Kidney glomerular epithelial cell (primary cell): ENCODE results near the gene TMEM217.

Source experiments
- DNase-seq: peaks from one replicate; lab custom pipeline; 2025; lab: John Stamatoyannopoulos, UW

Gene TMEM217

DNA sequence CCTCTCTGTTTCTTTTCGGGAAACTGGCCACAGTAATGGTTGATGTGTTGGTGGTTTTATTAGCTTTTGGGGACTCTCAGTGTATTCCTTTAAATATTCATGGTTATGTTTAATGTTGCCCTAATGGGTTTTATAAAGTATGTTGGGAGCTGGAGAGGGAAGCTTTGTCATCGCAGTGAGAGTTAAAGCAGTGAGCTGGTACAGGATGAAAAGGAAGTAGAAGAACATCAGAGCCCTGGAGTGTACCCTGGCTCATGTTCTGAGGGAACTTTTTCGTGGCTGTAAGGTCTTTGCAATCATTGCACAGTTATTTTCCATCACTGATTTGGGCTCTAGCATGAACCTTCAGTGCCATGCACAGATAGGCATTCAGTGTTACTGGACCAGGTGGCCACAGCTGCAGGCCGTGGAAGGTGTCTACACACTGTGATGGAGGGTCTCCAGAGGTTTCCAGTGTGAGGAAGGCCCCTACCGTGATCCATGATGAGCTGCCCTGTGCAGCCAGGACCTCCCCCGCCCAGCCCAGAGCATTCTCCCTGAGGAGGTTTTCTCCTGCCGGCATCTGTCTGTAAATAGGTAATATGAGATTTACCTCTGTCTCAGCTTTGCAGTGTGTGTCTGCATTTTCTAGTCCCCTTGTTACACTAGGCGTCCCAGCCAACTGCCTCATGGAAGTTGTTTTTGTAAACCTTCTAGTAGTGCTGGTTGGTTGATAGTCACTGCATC, 22.4 kb upstream of the TMEM217 start:
- no peak for DNase-seq

GRCh38 chr6:37279366-37280134, 21.6 kb upstream of the TMEM217 start:
- DNase-seq, result no peak

DNA sequence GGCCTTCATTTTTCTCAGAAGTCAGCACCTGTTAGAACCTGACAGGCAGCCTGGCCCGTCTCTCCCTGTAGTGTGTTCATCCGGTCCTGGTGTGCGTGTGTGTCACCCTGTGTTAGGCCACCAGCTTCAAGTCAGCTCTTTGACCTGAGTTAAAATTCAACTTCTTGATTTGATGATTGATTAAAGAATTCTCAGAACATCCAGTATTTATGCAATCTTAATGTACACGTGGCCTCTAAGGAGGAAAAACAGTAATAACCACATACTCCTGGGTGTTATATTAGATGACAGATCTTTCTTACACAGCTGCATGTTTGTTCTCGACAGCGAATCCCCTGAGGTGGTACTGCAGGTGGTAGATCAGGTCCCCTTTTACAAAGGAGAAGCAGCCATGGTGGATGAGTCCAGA, 19.1 kb upstream of the TMEM217 start:
- no peak for DNase-seq

DNA sequence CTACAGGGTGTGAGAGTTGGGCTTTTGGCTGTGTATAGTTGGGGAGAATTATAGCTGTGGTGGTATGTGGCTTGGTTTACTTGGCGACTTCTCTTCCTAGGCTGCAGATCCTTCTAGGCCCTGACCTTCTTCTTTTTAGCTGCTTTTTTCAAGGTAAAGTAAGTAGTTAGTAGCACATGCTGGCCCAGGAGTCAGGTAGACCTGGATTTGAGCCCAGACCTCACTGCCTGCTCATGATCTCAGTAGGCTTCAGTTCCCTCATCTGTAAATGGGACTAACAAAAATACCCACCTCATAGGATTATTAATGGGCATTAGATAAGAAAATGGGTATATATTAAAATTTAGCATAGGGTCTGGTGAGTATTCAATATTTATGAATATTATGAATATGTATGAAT, 17.4 kb upstream of the TMEM217 start:
- DNase-seq, result no peak

DNA sequence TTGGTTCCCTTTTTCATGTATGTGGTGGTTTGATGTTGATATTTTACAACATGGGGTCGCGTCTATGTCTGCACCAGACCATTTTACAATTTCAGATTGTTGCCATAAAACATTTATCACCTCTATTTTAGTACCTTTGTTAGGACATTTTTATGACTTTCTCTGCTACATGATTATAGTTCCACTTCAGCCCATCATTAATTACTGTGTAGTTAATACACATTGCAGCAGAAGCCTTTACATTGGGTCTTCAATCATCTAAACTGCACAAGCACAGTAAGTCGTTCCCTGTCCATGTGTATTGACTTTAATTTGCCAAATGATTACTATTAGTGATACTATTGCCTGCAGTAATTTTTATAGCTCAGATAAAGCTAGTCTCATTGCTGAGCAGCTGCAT, 15.7 kb upstream of the TMEM217 start:
- DNase-seq, result no peak

DNA sequence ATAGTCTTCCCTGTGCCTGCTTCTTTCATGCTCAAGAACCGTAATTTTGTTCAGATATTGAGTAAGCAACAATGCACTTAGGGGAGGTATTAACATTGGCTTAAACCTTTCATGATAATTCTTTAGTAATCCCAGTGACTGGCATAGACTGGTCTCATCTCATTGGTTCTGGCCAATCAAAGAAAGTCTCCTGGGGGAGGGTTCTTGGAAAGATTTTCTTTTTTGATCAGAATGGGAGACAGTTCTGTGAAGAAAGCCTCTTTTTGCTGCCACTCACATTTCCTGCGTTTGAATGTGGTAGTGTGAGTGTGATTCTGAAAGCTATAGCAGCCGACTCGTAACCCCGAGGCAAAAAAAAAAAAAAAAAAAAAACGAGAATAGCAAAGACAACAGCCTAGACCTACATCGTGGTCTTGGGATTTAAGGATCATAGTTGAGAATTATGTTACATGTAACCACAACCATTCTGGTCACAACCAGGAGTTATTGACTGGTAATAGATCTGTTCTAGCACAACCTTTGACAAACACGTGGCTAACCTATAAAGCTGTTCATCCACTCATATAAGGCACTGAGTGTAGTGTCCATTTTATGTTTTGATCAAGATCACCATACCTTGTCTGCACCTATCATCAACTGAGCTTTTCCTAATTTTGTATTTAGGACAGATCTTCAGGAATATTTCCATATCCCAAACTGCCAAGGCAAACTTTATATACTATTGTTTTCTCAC, 15.1 kb upstream of the TMEM217 start:
- no peak for DNase-seq

GRCh38 chr6:37269105-37269504, 11.2 kb upstream of the TMEM217 start:
- DNase-seq, result no peak

- no peak for DNase-seq
Measured at GRCh38 chr6:37265860-37266259, 7.9 kb upstream of the TMEM217 start.

- DNase-seq, result no peak
Measured at GRCh38 chr6:37265001-37265400, 7.1 kb upstream of the TMEM217 start.

GRCh38 chr6:37262446-37263026, 4.6 kb upstream of the TMEM217 start:
- DNase-seq, result no peak

GRCh38 chr6:37261198-37261597, 3.3 kb upstream of the TMEM217 start:
- DNase-seq, result no peak

DNA sequence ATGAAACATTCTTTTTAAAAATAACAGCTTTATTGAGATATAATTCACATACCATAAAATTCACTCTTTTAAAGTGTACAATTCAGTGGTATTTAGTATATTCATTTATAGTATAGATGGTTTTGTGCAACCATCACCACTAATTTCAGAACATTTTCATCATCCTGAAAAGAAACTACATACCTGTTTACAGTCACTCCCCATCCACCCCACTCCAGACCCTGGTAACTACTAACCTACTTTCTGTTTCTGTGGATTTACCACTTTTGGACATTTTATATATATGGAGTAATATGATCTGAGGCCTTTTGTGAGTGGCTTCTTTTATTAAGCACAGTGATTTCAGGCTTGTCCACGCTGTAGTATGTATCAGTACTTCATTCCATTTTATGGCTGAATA, 2.5 kb upstream of the TMEM217 start:
- DNase-seq, result no peak

DNA sequence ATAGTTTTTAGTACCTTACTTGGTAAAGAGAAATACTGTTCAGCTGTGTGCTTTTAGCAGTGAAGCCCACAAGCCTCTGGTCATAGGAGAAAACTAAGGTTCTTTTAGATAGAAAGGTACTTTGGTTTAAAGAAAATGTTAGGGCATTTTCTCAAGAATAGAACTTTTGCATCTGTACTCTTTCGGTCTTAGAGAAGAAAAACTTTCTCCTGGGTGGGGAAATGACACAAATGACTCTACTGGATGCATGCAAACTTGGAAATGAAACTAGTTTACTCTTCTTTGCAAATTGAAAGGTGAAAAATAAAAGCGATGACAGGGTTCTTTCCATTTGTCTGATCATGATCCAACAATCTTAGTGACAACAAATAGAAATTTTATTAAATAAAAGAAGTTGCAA, 2.1 kb upstream of the TMEM217 start:
- no peak for DNase-seq

DNA sequence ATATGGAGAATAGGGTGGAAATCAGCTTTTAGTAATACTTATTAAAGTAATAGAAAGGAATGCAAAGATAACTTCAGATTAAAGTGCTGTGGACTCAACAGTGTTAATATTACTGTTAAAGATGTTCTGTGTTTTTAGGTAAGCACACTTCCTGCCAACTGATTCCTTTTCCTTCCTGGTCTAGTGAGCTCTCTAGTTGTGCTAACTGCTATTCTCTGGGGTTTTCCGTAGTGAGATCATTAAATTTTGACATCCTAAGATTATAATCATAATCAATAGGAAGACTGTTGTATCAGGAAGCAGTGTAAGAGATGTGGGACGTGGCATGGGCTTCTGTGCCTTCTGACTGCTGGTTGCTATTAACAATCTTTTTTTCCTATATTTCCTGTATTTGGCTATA, 1.2 kb upstream of the TMEM217 start:
- peak; percentile 59 for DNase-seq

GRCh38 chr6:37258405-37259105, 611 bp upstream of the TMEM217 start:
- peak; percentile 35 for DNase-seq

- DNase-seq, result no peak
Measured at GRCh38 chr6:37257320-37257633, 667 bp downstream of the TMEM217 start.

DNA sequence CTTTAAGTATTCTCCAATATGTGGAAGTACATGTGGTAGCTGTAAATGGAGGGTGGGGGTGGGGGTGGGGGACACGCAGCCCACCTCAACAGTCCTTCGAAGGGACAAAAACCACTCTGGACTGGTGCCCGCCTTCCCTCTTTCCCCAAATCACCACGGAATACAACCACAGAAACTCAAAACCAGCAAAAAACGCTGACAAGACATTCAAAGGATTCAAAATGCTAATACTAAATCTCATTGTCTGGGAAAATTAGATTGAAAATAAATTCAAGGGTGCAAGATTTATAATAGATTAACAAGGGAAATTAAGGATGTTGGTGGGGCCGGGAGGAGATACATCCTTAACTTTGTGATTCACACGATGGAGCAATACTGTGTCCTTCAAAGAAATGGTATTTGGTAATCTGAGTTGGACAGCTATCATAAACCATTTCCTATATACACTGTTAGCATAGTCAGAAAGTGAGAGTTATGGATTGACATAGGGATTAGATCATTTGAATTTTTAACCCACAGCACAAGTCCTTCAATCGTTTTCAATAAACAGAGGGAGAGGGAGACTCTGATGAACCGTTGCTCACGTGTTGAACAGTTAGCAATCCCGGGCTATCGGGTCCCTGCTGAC, 1.1 kb downstream of the TMEM217 start:
- DNase-seq, result no peak

DNA sequence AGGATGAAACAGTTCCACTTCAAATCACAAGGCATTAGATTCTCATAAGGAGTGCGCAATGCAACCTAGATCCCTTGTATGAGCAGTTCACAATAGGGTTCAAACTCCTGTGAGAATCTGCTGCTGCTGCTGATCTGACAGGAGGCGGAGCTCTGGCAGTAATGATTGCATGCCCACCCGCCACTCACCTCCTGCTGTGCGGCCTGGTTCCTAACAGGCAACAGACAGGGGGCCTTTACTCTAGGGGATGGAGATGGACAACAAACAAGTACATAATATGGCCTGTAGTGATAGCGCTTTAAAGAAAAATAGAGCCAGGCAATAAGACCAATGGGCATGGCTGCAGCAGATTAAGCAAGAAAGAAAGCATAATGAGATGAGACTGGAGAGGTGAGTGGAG, 3.1 kb downstream of the TMEM217 start:
- DNase-seq, result no peak

DNA sequence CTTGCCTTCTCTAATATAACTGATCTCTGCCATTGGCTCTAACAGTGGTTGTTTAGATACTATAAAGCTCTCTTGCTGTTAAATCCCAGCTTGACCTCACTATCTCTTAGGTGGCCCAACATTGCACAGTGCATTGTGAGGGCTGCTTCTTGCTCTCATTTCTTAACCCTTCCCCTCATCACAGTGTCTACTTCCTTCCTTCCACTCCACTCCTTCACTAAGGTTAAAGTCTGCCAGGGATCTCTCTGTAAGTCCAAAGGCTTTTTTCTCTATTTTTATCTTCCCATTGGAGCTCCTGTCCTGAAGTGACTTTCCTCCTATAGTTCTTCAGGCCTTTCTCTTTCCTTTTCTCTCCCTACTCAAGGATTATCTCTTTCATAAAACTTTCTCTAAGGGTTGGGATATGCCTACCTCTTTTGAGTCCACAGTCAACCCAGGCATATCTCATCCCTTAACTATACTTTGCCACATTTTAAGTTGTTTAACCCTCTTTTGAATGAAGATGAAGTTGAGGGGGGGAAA, 4.4 kb downstream of the TMEM217 start:
- no peak for DNase-seq

DNA sequence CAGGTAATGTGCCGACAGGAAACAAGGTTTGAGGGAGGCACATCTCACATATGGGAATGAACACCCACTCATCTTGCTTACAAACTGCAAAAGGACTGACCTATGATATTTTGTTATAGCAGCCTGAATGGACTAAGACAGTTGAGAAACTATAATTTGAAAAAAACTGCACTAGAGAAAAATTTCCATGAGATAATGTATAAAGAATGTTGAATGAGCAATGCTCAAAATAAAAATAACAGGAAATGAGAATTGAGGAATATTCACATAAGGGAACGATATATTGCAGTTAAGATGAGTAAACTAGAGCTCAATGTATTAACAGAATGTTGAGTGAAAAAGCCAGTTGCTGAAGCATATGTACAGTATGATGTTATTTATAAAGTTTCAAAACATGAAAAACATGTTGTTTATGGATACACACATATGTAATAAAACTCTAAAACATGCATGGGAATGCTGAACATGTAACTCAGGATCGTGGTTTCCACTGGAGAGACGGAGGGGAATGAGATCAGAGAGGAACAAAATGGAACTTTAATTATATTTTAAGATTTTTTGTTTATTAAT, 6.6 kb downstream of the TMEM217 start:
- DNase-seq, result no peak
